OCI-LY1 (cell line): Measurements from ENCODE around the gene HYAL1.

Source experiments
- CTCF ChIP-seq: fragments of 200-600 bp; sonication (generic), shearing (Covaris generic); IDR thresholded peaks from 2 replicates; pipeline ENCODE4 v1.5.1; 2017; ENCODE audit warnings: mild to moderate bottlenecking, antibody characterized with exemption, low read length, moderate library complexity, mixed read lengths
- EZH2 ChIP-seq: fragments of 200-600 bp; sonication (generic), shearing (Covaris generic); IDR thresholded peaks from 2 replicates; pipeline ENCODE4 v1.8.0; 2017; ENCODE audit warnings: borderline replicate concordance, mixed run types, mild to moderate bottlenecking, antibody characterized with exemption, low read length, moderate library complexity, mixed read lengths

- TF ChIP-seq CTCF (no peak), EZH2 (no peak)
These were observed 13.4 kb upstream of the HYAL1 start for GRCh38 chr3:50316657-50317242.
